Liver (tissue), 5 donors: ENCODE measurements around the gene NOVA2. TPM values are rescaled to one million over a fixed set of nuclear protein-coding genes. Genes with fewer than 3 reads are reported as not detected.

ENCODE experiments used
- polyA plus RNA-seq, 2 donors: library from polyadenylated mRNA; stranded (reverse) in 1 of 2; unstranded in 1 of 2; fragments of 200-250 nt in 1 of 2; fragments of >200 nt in 1 of 2; fragmentation: Nextera tagmentation in 1 of 2; extraction: Ambion mirVana in 1 of 2; gene quantifications; one replicate each; pipeline versions ENCODE4 v1.2.1 to v1.2.3, GENCODE V29; 2013 to 2015
- small RNA-seq: library from RNA; depleted of rRNA; stranded (forward); fragments of <200 nt; gene quantifications from one replicate; pipeline ENCODE3, GENCODE V24; 2014
- total RNA-seq, 2 donors: library from RNA; depleted of rRNA; stranded (reverse); fragments of >200 nt; gene quantifications; one replicate each; pipeline ENCODE4 v1.2.3, GENCODE V29; 2014
- donor health status: healthy.
- donor health status: healthy.
- donor health status: healthy.

Gene NOVA2
- total and polyA plus RNA-seq, 4 donors = 0.31 to 1.6 (median 0.42) TPM

Small RNA genes lying within 50 kb of the gene (small RNA-seq; reads per million reads assigned to genes)
- 64.7 reads per million, percentile 97 among the genes with 10 or more reads in this experiment for gene MIR769

Other genes starting within 250 kb of the NOVA2 start
- gene FBXO46, start 243.0 kb downstream of the NOVA2 start, total RNA-seq = 1 to 10 TPM; 2.9 to 4.2 TPM
- 1 to 10 TPM; 1.2 to 4.5 TPM for gene FBXO46, start 243.0 kb downstream of the NOVA2 start, polyA plus RNA-seq
- gene MEIOSIN, start 240.4 kb downstream of the NOVA2 start, total RNA-seq = not detected
- gene MEIOSIN, start 240.4 kb downstream of the NOVA2 start, polyA plus RNA-seq = not detected
- gene SIX5, start 204.6 kb downstream of the NOVA2 start, total RNA-seq = 1 to 10 TPM; 2.7 to 5.0 TPM
- gene SIX5, start 204.6 kb downstream of the NOVA2 start, polyA plus RNA-seq = 1 to 10 TPM; 3.7 to 9.9 TPM
- gene DMPK, start 191.4 kb downstream of the NOVA2 start, total RNA-seq = 10 to 100 TPM in 1 of 2 donors, 1 to 10 TPM in 1; 6.4 to 12.5 TPM
- gene DMPK, start 191.4 kb downstream of the NOVA2 start, polyA plus RNA-seq = 1 to 10 TPM; 1.8 to 5.9 TPM
- gene DMWD, start 181.0 kb downstream of the NOVA2 start, total RNA-seq = 10 to 100 TPM; 11.3 to 14.6 TPM
- 1 to 10 TPM; 3.7 to 6.5 TPM for gene DMWD, start 181.0 kb downstream of the NOVA2 start, polyA plus RNA-seq
- gene RSPH6A, start 158.6 kb downstream of the NOVA2 start, total RNA-seq = under 1 TPM in 1 of 2 donors, not detected in 1; 0.08 TPM
- not detected for gene RSPH6A, start 158.6 kb downstream of the NOVA2 start, polyA plus RNA-seq
- gene SYMPK, start 110.7 kb downstream of the NOVA2 start, total RNA-seq = 10 to 100 TPM; 22.2 to 26.1 TPM
- gene SYMPK, start 110.7 kb downstream of the NOVA2 start, polyA plus RNA-seq = 10 to 100 TPM in 1 of 2 donors, 1 to 10 TPM in 1; 5.5 to 26.0 TPM
- gene FOXA3, start 109.5 kb downstream of the NOVA2 start, total RNA-seq = 10 to 100 TPM; 12.3 to 30.8 TPM
- gene FOXA3, start 109.5 kb downstream of the NOVA2 start, polyA plus RNA-seq = 10 to 100 TPM; 11.5 to 37.1 TPM
- gene IRF2BP1, start 87.7 kb downstream of the NOVA2 start, total RNA-seq = 10 to 100 TPM; 16.5 to 16.8 TPM
- 10 to 100 TPM in 1 of 2 donors, 1 to 10 TPM in 1; 4.9 to 16.3 TPM for gene IRF2BP1, start 87.7 kb downstream of the NOVA2 start, polyA plus RNA-seq
- gene MYPOP, start 71.3 kb downstream of the NOVA2 start, total RNA-seq = 1 to 10 TPM in 1 of 2 donors, under 1 TPM in 1; 0.70 to 1.8 TPM
- 1 to 10 TPM in 1 of 2 donors, under 1 TPM in 1; 0.90 to 3.0 TPM for gene MYPOP, start 71.3 kb downstream of the NOVA2 start, polyA plus RNA-seq
- not detected for gene NANOS2, start 59.1 kb downstream of the NOVA2 start, total RNA-seq
- gene NANOS2, start 59.1 kb downstream of the NOVA2 start, polyA plus RNA-seq = not detected
- 1 to 10 TPM; 2.6 to 3.1 TPM for gene CCDC61, start 21.6 kb upstream of the NOVA2 start, total RNA-seq
- gene CCDC61, start 21.6 kb upstream of the NOVA2 start, polyA plus RNA-seq = 1 to 10 TPM; 1.7 to 6.3 TPM
- 10 to 100 TPM in 1 of 2 donors, under 1 TPM in 1; 0.25 to 13.9 TPM for gene PGLYRP1, start 49.2 kb upstream of the NOVA2 start, total RNA-seq
- gene PGLYRP1, start 49.2 kb upstream of the NOVA2 start, polyA plus RNA-seq = 1 to 10 TPM in 1 of 2 donors, under 1 TPM in 1; 0.31 to 1.2 TPM
- not detected for gene IGFL4, start 67.1 kb upstream of the NOVA2 start, total RNA-seq
- gene IGFL4, start 67.1 kb upstream of the NOVA2 start, polyA plus RNA-seq = not detected
- not detected for gene IGFL3, start 150.8 kb upstream of the NOVA2 start, total RNA-seq
- gene IGFL3, start 150.8 kb upstream of the NOVA2 start, polyA plus RNA-seq = not detected
- gene IGFL2, start 174.4 kb upstream of the NOVA2 start, total RNA-seq = under 1 TPM in 1 of 2 donors, not detected in 1; 0.08 TPM
- not detected for gene IGFL2, start 174.4 kb upstream of the NOVA2 start, polyA plus RNA-seq